GM12891 (cell line): ENCODE results near the gene SMARCC1.
A peak's percentile ranks its signal among the peaks of the same experiment; 100 is the strongest.

ENCODE experiments used
- DNase-seq: peaks from one replicate; pipeline ENCODE4 v3.0.0; 2011; ENCODE audit warnings: low spot score; ENCODE audit not compliant: insufficient read length
- FAIRE-seq: peaks from 2 replicates; lab custom pipeline; 2011; peaks lifted over from hg19 to GRCh38; lab: Jason Lieb, UNC
- PAX5 ChIP-seq: IDR thresholded peaks from 2 replicates; pipeline ENCODE4 v1.6.1; 2011; ENCODE audit warnings: low read length, moderate library complexity, mild to moderate bottlenecking; ENCODE audit not compliant: insufficient read depth, severe bottlenecking
- POLR2A ChIP-seq: IDR thresholded peaks from 2 replicates; pipeline ENCODE4 v1.6.1; 2011; ENCODE audit warnings: low read depth, low read length, control low read depth
- POLR2AphosphoS5 ChIP-seq: IDR thresholded peaks from 2 replicates; pipeline ENCODE4 v1.6.1; 2011; ENCODE audit warnings: low read depth, low read length, control low read depth
- POU2F2 ChIP-seq: IDR thresholded peaks from 2 replicates; pipeline ENCODE4 v1.6.1; 2011; ENCODE audit warnings: low read depth, mild to moderate bottlenecking, control low read depth, low read length, moderate library complexity
- SPI1 ChIP-seq: IDR thresholded peaks from 2 replicates; pipeline ENCODE4 v1.6.1; 2011; ENCODE audit warnings: low read depth, low read length, control low read depth
- TAF1 ChIP-seq: IDR thresholded peaks from 2 replicates; pipeline ENCODE4 v1.6.1; 2011; ENCODE audit warnings: low read depth, low read length, control low read depth

Gene SMARCC1

DNA sequence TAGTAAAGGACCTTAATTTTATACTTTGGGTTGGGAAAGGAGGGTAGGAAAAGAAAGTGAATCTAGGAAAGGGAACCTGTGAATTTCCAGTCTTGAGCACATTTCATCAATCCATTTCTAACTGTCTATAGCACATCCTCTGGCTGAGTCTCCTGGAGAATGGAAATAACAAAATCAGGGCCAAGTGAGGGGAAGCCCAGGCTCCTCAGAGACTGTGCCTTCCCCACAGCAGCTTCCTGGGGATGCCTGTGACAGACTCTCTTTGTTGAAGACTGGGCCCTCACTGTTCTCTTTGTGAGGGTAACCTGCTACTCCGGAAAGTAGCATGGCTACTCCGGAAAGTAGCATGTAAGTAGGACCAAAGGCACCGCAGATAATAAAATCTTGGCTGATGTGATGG is 180.4 kb downstream of the SMARCC1 start:
- TF ChIP-seq PAX5 (no peak), POLR2AphosphoS5 (no peak), TAF1 (no peak), POLR2A (no peak), POU2F2 (no peak), SPI1 (no peak)
- DNase-seq (no peak), FAIRE-seq (no peak)

DNA sequence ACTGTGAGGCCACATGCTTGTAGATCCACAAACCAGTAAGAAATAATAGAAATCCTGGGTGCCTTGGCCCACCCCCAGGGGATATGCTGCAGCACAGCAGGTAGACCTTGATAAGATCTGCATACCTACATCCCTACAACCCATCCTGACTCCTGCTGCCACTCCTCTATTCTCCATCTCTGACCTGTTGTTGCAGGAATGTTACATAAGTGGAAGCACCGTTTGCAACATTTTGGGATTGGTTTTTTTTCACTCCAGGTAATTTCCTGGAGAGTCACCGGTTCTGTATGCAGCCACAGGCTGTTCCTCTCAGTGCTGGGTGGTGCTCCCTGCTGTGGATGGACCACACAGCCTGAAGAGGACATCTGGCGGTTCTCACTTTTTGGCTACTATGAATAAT is 186.9 kb downstream of the SMARCC1 start:
- TF ChIP-seq SPI1 = no peak
- TF ChIP-seq PAX5 = no peak
- TF ChIP-seq TAF1 = no peak
- no peak for TF ChIP-seq POU2F2
- TF ChIP-seq POLR2A = no peak
- TF ChIP-seq POLR2AphosphoS5 = no peak
- DNase-seq = no peak

DNA sequence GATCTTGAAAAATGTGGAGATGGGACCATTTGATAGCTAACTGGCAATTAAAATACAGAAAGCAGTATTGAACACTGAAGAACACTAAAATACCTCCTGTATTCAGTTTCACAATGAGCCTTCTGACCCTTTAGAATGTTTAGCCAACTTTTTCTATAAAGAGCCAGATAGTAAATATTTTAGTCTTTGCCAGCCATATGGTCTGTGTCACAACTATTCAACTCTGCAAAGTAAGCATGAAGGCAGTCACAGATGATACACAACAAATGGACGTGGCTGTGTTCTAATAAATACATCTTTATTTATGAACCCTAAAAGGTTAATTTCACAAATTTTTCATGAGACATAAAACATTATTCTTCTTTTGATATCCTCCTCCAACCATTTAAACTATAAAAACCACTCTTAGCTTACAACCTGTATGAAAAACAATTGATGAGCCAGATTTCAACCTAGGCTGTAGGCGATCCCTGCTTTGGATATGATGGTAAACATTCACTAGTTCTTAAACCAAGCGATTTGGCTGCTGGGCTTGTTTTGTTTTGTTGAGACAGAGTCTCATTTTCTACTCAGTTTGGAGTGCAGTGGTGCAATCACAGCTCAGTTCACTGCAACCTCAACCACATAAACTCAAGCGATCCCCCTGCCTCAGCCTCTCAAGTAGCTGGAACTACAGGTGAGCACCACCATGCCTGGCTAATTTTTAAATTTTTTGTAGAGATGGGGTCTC is 189.5 kb downstream of the SMARCC1 start:
- no peak for TF ChIP-seq POLR2A
- DNase-seq (no peak), FAIRE-seq (no peak)

More for the DNA sequence above, 186.9 kb downstream of the SMARCC1 start:
- FAIRE-seq = no peak

DNA sequence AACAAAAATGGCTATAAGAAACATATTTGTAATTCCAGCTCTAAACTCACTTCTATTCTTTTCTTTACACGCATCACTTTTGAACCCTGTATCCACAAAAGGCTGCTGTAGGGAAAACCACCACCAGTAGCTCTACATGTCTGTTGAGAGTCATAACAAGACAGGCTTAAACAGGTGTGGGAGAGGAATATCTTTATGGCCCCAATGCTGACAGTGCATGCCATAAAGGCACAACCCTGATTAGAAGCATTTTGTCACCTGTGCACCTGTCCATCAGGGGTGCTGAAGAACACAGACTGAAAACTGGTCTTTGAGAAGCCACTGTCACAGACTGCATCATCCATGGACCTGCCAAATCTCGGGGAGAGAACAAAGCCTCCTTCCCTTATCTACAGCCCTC is 191.5 kb downstream of the SMARCC1 start:
- no peak for TF ChIP-seq TAF1
- no peak for TF ChIP-seq SPI1
- TF ChIP-seq PAX5 = no peak
- no peak for TF ChIP-seq POLR2A
- no peak for DNase-seq
- no peak for FAIRE-seq

DNA sequence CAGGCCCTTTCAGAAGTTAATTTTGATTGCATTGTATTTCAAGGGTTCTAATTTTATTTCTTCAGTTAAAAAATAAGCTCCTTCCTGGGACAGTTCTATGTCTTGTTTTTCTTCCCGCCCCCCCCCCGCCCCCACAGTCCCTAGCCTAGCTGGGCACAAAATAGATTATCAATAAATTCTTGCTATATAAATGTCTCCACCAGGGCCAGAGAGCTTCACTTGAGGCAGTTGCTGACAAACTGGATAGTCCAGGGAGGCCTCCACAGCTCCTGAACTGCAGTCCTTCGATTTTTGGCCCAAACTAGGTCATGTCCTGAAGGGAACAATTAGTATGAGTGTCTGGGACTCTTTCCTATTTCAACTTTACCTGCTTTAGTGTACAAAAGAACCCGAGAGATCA is 193.1 kb downstream of the SMARCC1 start:
- no peak for TF ChIP-seq PAX5
- TF ChIP-seq SPI1 = no peak
- no peak for TF ChIP-seq POLR2A
- TF ChIP-seq POLR2AphosphoS5 = no peak
- TF ChIP-seq TAF1 = no peak
- no peak for TF ChIP-seq POU2F2
- no peak for FAIRE-seq
- DNase-seq = no peak

DNA sequence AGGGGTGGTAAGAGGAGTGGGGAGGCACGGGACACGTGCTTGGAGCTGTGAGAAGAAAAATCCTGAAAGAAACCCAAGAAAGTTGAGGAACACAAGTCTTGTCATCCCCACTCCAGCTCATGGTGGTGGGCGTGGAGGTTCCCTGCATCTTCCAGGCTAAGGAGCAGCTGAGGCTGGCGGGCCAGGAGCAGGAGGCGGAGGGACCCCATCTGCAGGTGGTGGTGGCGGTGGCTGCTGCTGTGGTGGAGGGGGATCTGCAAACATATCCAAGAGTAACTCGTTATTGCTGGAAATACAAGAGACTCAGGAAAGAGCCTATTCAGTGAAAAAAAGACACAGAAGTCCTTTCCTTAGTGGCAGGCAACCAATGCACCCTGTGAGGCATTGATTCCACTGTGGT is 193.6 kb downstream of the SMARCC1 start:
- DNase-seq (no peak), FAIRE-seq (no peak)
- TF ChIP-seq SPI1 (no peak), POLR2AphosphoS5 (no peak), POLR2A (no peak), PAX5 (no peak), POU2F2 (no peak), TAF1 (no peak)

DNA sequence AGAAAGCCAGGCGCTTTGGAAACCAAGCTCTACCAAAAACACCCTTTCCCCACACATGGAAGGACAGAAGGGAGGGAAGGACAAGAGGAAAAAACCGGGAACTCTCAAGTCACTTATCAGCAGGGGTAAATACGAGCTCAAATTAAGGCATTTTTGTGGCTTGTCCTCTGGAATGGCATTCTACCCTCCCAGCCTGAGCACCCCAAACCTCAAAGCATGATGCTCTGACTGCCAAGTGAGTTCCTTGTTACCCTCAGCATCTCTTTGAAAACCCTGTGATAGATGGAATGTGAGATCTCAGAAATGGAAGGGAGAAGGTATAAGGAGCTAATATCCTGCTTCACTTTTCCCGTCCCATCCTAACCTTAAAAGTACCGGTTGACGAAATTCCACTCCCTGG is 194.9 kb downstream of the SMARCC1 start:
- TF ChIP-seq POU2F2 (no peak), TAF1 (no peak), POLR2AphosphoS5 (no peak), POLR2A (no peak)
- FAIRE-seq (no peak), DNase-seq (no peak)

DNA sequence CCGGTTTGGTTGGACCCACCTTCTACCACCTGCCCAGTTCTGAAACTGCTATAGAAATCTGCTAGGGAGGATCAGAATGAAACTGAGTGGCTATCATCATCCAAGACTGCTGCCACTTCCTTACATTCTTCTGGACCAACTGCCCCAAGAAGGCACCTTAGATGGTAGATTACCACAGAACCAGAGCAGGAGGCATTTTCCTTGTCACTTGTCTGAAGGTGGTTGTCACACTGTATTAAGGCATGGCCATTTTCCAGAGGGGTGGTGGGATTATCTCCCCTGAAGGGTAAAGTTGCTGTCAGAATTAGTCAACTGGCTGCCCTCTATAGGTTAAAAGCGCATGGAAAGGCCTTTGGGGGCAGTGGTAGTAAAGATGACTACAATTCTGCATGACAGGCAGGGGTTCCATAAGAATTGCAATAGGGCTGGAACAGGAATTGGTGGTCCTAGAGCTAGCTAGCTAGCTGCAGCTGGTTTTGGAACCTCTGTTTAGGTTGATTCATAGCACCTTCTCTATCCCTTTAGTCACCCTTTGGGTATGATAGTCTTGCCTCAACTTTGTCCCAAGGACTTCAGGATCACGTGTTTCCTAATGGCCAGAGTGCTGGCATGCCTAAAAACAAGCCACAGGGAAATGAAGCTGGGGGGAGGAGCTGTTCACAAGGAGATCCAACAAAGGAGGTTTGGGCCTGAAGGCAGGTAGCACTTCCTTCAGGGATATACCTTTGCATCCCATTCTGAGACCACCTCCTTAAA is 198.2 kb downstream of the SMARCC1 start:
- TF ChIP-seq POLR2A = peak; percentile 36; the same call in 1 of the 2 replicates
- no peak for TF ChIP-seq TAF1
- no peak for DNase-seq
- no peak for FAIRE-seq

DNA sequence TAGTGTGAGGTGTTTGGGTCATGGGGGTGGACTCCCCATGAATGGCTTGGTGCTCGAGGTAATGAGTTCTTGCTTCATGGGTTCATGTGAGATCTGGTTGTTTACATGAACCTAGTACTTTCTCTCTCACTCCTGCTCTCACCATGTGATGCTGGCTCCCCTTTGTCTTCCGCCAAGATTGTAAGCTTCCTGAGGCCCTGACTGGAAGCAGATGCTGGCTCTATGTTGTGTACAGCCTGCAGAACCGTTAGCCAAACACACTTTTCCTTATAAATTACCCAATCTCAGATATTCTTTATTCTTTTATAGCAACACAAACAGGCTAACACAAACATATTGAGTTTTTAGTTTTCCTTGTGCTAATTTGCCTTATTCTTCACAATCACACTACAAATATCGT is 199.9 kb downstream of the SMARCC1 start:
- FAIRE-seq (no peak), DNase-seq (no peak)
- no peak for TF ChIP-seq SPI1

DNA sequence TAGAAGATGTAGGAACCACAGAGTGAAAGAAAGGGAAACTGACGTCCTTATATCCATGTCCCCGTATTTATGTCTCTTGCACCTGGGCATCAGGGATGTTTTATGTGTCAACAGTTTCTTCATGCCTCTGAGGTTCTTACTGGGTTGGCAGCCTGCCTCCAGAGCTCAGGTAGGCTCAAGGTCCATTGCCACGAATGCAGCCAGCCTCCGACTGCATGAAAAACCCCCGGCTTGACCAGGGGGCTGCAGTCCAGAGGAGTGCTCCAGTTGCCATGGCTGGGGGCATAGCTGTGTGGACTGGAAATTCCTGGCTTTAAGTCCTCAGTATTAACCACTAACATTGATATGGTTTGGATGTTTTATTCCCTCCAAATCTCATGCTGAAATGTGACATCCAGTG is 200.3 kb downstream of the SMARCC1 start:
- no peak for DNase-seq
- TF ChIP-seq SPI1 = no peak
- TF ChIP-seq POU2F2 = no peak
- no peak for TF ChIP-seq PAX5
- no peak for TF ChIP-seq POLR2A
- no peak for TF ChIP-seq POLR2AphosphoS5
- no peak for TF ChIP-seq TAF1
- FAIRE-seq = peak; percentile 38
